ENCODE measurements around the gene KCNA10. TPM values are rescaled to one million over a fixed set of nuclear protein-coding genes. Genes with fewer than 3 reads are reported as not detected.

KCNA10 gene
- total and polyA plus RNA-seq, 8 donors = not detected

GRCh38 chr1:110509655-110510054 is 9.3 kb downstream of the KCNA10 start:
- DNase-seq (no peak), ATAC-seq (no peak)
- H3K27ac ChIP-seq = no peak overlapping the region
- no peaks in the 10 kb centered on the region for H3K9me3 ChIP-seq
- intact Hi-C loops (cut with DNase I) = no loop called here
- no peaks in the 10 kb centered on the region for H3K36me3 ChIP-seq
- TF ChIP-seq CTCF (IDR thresholded peaks at IDR 0.05) = no peak
- H3K4me1 ChIP-seq = no peaks in the 10 kb centered on the region
- H3K27me3 ChIP-seq = no peaks in the 10 kb centered on the region
- H3K4me3 ChIP-seq = no peak overlapping the region

- Histone ChIP-seq H3K27me3 (no peaks in the 10 kb centered on the region), H3K4me3 (no peak overlapping the region), H3K9me3 (no peaks in the 10 kb centered on the region), H3K27ac (peak overlapping the region in 1 of 2 donors; percentile 37), H3K4me1 (no peaks in the 10 kb centered on the region), H3K36me3 (no peaks in the 10 kb centered on the region)
- DNase-seq (peak in 2 of 4 donors; percentile 23 to 82), ATAC-seq (peak; percentile 95)
- intact Hi-C loops (cut with DNase I) = no loop called here
- TF ChIP-seq CTCF (IDR thresholded peaks at IDR 0.05) = no peak
Measured at GRCh38 chr1:110508028-110508940, 10.7 kb downstream of the KCNA10 start.

- ATAC-seq = no peak
Measured at GRCh38 chr1:110506541-110506940, 12.4 kb downstream of the KCNA10 start.

GRCh38 chr1:110505596-110505995 is 13.4 kb downstream of the KCNA10 start:
- H3K4me1 ChIP-seq = no peaks in the 10 kb centered on the region
- H3K36me3 ChIP-seq = no peaks in the 10 kb centered on the region
- intact Hi-C loops (cut with DNase I) = no loop called here
- TF ChIP-seq CTCF (IDR thresholded peaks at IDR 0.05) = no peak
- ATAC-seq (no peak), DNase-seq (no peak)
- H3K4me3 ChIP-seq = no peak overlapping the region
- H3K9me3 ChIP-seq = no peaks in the 10 kb centered on the region
- no peaks in the 10 kb centered on the region for H3K27me3 ChIP-seq
- no peak overlapping the region for H3K27ac ChIP-seq

More at GRCh38 chr1:110506541-110506940, 12.4 kb downstream of the KCNA10 start:
- H3K27ac ChIP-seq = no peak overlapping the region
- H3K27me3 ChIP-seq = no peaks in the 10 kb centered on the region
- H3K4me3 ChIP-seq = no peak overlapping the region
- intact Hi-C loops (cut with DNase I) = loop anchor here in 1 of 2 donors (2.0 kb wide), 1 partner anchor 20 kb away; no protein-coding TSS in a partner anchor
- no peaks in the 10 kb centered on the region for H3K9me3 ChIP-seq
- no peaks in the 10 kb centered on the region for H3K36me3 ChIP-seq
- DNase-seq = no peak
- TF ChIP-seq CTCF (IDR thresholded peaks at IDR 0.05) = no peak
- no peaks in the 10 kb centered on the region for H3K4me1 ChIP-seq

GRCh38 chr1:110504226-110504625 is 14.7 kb downstream of the KCNA10 start:
- DNase-seq (no peak), ATAC-seq (no peak)
- no peaks in the 10 kb centered on the region for H3K4me1 ChIP-seq
- H3K4me3 ChIP-seq = no peak overlapping the region
- TF ChIP-seq CTCF (IDR thresholded peaks at IDR 0.05) = no peak
- H3K27me3 ChIP-seq = no peaks in the 10 kb centered on the region
- no peaks in the 10 kb centered on the region for H3K36me3 ChIP-seq
- no peaks in the 10 kb centered on the region for H3K9me3 ChIP-seq
- intact Hi-C loops (cut with DNase I) = no loop called here
- no peak overlapping the region for H3K27ac ChIP-seq
